Measurements from ENCODE around the gene EIF4G3. TPM values are rescaled to one million over a fixed set of nuclear protein-coding genes. Genes with fewer than 3 reads are reported as not detected.
"Not testable (repeated sequence)": the region's sequence is repeated elsewhere in the genome, so short reads cannot be mapped to it uniquely, and the experiment has no call there.

The EIF4G3 gene
- total RNA-seq, 1 donor from 2014 or later: 50.5 TPM

DNA sequence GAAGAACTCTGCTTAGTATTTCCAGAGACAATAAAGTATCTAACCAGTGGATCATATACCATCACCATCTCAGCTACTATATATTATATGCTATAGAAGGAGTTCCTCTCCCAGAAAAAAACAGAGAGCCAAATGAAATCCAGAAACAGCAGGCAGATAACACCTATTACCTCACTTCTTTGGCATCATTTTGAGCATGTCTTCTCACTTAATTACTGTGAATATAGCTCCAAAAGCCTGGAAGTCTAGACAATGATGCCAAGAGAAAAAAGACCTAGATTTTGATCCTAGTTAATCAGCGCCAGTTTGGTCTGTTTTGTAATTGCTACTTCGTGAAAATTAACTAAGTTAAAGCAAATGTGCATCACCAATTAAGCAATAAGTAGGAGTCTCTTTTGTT lies 131.3 kb downstream of the EIF4G3 start:
- FAIRE-seq (no peak), DNase-seq (ENCODE audit: low spot score in 2 of 2) (no peak)

DNA sequence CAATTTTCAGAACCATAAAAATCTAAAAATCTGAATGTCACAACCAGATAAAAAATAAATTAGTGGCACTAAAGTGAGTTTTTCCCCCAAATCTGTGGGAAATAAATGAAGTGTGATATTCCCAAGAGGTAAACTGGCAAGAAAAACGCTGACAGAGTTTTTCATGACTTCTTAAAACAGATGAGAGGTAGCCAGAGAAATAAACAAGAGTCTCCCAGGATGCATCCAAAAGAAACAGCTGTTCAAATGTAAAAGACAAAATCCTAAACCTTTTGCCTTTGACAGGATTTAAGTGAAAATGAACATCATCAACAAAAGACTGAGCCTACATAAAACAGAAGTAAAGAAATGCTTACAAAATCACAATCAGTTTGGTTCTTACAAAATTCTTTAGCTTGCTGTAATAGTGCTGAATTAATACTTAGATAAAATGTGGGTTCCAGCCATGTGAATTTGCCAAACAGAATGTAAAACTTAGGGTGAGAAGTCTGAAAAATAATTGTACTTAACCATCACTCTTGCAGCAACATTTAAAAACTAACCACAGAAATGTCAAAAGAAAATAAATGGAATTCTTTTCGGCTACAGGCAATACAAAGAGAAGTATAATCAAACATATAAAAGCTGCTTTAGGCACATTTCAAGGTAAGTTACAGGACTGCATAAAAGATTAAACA lies 133.6 kb downstream of the EIF4G3 start:
- no peak for FAIRE-seq
- DNase-seq (ENCODE audit: low spot score in 2 of 2): no peak

DNA sequence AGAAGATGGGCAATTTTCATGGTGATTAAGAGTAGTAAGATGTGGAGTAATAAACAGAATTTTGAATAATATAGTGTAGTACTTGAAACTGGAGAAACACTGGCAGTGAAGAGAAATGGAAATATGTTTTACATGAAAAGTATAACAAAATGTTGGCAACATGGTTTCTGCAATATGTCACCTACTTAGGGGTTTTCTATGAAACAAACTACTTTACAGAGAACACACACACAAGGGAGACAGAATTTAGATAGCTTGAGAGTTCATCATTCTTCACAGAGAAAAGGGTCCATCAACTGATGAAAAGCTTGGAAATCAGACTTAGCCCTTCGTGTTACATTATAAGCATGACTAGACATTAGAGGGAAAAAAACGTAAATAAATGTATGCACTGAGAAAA lies 135.2 kb downstream of the EIF4G3 start:
- DNase-seq (ENCODE audit: low spot score in 2 of 2): no peak

DNA sequence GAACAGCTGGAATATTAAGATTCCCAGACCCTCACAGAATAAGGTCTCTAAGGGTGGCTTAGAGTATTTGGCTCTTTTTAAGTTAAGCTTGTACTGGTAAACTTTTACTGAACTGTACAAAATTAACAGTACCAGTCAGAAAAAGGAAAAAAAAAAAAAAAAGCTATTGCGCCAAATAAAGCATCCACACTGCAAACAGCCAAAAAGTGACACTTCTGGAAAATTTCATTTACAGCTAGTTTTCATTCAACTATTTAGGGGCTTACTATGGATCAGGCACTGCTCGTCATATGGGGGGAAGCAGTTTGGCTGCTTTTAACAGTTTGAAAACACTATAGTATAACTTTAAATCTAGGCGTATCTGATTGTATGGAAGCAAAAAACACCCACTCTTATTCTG lies 139.6 kb downstream of the EIF4G3 start:
- FAIRE-seq: no peak
- DNase-seq (ENCODE audit: low spot score in 2 of 2): no peak

More for the DNA sequence above, 135.2 kb downstream of the EIF4G3 start:
- no peak for FAIRE-seq

DNA sequence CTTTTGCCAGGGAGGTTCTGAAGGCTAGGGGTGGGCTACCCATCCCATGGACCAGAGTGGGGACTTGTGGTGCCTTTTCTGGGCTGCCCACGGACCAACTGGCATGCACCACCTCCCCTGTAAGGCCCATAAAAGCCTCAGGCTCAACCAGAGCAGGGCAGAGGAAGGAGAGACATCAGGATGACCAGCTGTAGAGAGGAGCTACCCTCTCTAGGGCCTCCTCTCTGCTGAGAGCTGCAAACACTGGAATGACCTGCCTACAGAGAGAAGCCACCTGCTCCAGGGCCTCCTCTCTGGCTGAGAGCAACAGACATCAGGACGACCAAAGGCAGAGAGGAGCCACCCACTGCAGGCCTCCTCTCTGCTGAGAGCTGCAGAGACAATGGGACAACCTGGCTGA lies 140.9 kb downstream of the EIF4G3 start:
- no peak for FAIRE-seq
- DNase-seq (ENCODE audit: low spot score in 2 of 2): no peak

DNA sequence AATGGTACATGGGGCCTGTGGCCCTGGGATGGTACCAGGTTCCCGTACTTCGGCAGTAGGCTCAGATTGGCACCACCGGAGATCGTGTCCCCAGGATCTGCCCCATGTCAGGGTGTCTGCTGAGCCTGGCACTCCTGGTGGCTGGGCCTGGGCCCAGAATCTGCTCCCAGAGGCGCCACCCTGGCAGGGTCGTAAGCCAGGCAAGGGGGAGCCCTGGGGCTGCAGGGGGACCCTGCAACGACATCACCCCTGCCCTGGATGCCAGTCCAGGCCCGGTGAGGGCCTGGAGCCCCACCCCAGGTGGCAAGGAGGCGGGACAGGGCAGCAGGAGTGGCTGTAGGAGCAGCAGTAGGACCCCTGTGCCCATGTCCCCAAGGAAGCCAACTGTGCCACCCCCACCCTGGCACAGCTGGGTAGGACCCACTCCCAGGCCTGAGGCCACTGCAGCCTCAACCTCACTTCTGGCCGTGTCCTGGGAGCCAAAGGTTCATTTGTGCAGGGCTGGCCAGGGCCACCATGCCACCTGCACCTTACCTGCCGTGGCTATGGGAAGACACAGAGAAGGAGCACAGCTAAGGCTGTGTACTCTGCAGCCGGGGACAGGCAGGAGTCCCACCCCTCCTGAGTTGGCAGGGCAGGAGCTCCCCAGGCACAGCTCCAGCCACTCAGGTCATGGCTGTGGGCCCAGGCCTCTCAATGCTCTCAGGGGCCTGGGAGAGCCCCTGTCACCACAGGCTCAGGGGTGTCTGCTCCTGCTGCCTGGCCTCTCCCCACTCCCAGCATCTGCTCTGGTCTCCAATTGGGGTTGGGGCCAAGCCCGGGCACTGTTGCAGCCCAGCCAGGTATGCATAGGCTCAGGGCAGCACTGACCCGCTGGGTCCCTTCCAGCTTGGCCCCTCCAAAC lies 141.7 kb downstream of the EIF4G3 start:
- no peak for FAIRE-seq
- no peak for DNase-seq (ENCODE audit: low spot score in 2 of 2)

DNA sequence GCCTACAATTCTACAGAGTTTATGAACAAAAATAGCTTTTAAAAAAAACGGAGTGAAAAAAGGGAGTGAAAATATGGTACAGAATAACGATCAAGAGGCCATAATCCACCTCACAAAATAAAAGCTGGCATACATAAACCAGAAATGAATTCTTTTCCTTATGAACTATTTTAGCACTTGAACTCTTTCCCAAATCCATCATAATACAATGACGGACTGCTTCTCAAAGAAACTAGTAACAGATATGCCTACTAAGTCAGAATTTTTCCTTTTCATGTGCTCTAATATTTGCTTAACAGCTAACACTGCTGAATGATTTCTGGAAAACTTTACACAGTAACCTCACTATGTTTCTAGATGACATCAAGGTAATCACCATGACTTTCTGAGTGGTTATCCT lies 144.0 kb downstream of the EIF4G3 start:
- DNase-seq (ENCODE audit: low spot score in 2 of 2): no peak
- no peak for FAIRE-seq

DNA sequence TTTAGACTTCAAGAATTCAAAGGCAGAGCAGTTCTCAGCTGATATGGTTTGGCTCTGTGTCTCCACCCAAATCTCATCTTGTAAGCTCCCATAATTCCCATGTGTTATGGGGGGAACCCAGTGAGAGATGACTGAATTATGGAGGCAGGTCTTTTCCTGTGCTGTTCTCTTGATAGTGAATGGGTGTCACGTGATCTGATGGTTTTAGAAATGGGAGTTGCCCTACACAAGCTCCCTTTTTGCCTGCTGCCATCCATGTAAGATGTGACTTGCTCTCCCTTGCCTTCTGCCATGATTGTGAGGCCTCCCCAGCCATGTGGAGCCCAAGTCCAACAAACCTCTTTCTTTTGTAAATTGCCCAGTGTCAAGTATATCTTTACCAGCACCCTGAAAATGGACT lies 146.5 kb downstream of the EIF4G3 start:
- DNase-seq (ENCODE audit: low spot score in 2 of 2): no peak

DNA sequence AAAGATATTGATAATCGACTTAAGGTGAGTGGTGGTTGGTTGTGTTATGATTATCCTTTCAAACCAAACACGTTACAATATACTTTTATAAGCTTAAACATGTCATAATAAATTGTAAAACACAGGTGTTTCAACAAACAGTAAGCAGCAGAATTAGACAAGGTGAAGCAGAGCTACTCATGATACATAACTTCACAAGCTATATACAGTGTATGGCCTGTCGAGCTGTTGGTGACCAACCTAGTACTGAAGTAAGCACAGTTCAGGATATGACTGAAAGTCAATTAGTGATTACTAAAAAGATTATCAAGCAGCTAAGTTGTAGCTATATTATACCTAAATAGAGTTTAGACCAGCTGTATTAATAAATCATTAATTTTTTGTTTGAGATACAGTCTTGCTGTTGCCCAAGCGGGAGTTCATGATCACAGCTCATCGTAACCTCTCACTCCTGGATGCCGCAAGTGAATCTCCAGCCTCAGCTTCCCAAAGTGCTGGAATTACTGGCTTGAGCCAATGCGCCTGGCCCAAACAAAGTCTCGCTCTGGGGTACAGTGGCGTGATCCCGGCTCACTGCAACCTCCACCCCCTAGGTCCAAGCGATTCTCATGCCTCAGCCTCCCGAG lies 148.1 kb downstream of the EIF4G3 start:
- FAIRE-seq (no peak), DNase-seq (ENCODE audit: low spot score in 2 of 2) (no peak)

More for the DNA sequence above, 146.5 kb downstream of the EIF4G3 start:
- no peak for FAIRE-seq

DNA sequence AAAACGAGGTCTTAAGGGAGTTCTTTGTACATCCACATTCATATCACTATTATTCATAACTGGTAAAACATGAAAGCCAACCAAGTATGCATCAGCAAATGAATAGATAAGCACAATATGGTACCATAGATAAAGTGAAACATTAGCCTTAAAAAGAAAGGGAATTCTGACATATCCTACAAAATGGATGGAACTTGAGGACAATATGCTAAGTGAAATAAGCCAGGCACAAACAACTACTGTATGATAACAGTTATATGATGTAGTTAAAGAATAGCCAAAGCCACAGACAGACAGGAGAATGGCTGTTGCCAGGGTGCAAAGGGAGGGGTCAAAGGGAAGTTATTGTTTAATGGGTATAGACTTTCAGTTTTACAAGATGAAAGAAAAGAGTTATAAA lies 148.9 kb downstream of the EIF4G3 start:
- no peak for DNase-seq (ENCODE audit: low spot score in 2 of 2)
- FAIRE-seq: no peak

DNA sequence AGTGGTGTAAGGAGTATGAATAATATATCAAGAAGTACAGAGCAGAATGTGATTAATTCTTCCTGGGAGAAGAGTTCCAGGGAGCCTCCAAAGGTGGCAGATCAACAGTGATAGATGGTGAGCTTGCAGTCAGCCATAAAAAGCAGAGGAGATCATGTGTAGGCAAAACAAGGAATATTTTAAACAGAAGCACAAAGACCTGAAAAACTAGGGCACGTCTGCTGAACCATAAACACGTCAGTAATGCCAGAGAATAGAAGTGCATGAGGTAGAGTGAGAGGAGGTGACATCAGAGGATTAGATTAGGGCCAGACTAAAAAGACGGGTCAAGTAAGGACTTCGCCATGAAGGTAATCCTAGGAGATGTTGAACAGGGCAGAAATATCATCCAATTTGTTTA lies 151.8 kb downstream of the EIF4G3 start:
- no peak for DNase-seq (ENCODE audit: low spot score in 2 of 2)
- FAIRE-seq: no peak

DNA sequence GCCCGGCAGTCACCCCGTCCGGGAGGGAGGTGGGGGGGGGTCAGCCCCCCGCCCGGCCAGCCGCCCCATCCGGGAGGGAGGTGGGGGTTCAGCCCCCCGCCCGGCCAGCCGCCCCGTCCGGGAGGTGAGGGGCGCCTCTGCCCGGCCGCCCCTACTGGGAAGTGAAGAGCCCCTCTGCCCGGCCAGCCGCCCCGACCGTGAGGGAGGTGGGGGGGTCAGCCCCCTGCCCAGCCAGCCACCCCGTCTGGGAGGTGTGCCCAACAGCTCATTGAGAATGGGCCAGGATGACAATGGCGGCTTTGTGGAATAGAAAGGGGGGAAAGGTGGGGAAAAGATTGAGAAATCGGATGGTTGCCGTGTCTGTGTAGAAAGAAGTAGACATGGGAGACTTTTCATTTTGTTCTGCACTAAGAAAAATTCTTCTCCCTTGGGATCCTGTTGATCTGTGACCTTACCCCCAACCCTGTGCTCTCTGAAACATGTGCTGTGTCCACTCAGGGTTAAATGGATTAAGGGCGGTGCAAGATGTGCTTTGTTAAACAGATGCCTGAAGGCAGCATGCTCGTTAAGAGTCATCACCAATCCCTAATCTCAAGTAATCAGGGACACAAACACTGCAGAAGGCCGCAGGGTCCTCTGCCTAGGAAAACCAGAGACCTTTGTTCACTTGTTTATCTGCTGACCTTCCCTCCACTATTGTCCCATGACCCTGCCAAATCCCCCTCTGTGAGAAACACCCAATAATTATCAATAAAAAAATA lies 152.4 kb downstream of the EIF4G3 start:
- DNase-seq (ENCODE audit: low spot score in 2 of 2); FAIRE-seq: not testable (repeated sequence)

DNA sequence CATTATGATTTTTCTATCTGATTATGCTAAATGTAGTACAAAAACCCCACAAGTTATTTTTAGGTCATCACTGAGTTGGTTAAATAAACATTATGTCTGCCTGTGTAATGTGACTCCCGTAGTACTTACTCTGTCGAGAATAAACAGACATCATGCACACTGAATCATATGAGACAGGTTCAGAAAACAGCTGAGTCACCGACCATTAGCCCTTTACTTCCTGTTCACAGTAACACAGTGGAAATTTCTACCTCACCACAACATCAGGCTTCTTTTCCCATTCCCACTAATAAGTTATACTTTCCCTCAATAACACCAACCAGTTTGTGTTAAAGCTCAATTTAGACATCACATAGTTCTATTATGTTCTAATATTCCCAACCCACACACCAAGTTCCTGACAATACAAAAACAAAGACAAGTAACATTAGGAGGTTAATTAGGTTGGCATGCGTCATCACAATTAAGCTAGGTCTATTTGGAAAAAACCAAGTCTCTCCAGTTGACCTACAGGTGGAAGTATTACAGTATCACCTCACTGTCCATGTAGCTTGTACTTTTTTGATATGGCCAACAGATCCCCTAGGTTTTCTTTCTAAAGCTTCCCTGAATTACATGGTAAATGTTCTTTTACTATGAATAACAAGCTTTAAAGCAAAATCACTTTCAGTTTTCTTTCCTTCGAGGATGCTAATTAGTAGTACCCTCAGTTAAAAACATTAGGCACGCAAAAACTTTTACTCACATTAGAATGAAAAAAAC lies 154.2 kb downstream of the EIF4G3 start:
- DNase-seq (ENCODE audit: low spot score in 2 of 2) (peak; percentile 34 to 57), FAIRE-seq (no peak)

DNA sequence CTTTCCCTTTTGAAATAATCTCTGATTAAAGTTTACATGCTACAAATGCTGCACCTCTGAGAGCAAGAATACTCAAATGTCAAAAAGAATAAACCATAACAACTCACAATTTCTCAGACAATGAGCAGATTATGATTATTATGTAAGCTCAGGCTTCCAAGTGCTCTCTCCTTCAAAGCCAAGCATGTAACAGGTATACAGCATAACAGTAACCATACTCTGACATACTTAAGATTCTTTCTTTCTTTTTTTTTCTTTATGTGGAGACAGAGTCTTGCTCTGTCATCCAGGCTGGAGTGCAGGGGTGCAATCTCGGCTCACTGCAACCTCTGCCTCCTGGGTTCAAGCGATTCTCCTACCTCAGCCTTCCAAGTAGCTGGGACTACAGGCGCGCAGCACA lies 155.4 kb downstream of the EIF4G3 start:
- no peak for FAIRE-seq
- no peak for DNase-seq (ENCODE audit: low spot score in 2 of 2)

DNA sequence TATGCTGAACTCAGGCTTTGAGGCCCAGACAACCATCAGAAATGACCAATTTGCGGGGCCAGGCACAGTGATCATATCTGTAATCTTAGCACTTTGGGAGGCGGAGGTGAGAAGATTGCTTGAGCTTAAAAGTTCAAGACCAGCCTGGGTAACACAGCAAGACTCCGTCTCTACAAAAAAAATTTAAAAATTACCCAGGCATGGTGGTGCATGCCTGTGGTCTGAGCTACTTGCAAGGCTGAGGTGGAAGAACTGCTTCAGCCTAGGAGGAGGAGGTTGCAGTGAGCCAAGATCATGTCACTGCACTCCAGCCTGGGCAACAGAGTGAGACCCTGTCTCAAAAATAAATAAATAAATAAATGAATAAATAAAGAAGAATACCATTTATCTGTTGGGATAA lies 156.5 kb downstream of the EIF4G3 start:
- DNase-seq (ENCODE audit: low spot score in 2 of 2): no peak
- no peak for FAIRE-seq

DNA sequence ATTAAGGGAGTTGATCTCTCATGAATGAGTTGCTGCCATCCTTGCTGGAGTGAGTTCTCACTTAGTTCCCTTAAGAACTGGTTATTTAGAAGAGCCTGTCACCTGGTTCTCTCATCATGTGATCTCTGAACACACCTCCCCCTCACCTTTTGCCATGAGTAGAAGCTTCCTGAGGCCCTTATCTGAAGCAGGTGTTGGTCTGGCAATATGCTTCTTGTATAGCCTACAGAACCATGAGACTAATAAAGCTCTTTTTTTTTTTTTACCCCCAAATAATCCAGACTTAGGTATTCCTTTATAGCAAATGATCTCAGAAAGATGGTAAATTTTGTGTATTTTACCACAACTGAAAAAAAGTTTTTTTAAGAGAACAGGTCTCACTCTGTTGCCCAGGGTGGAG lies 158.0 kb downstream of the EIF4G3 start:
- FAIRE-seq (no peak), DNase-seq (ENCODE audit: low spot score in 2 of 2) (no peak)

DNA sequence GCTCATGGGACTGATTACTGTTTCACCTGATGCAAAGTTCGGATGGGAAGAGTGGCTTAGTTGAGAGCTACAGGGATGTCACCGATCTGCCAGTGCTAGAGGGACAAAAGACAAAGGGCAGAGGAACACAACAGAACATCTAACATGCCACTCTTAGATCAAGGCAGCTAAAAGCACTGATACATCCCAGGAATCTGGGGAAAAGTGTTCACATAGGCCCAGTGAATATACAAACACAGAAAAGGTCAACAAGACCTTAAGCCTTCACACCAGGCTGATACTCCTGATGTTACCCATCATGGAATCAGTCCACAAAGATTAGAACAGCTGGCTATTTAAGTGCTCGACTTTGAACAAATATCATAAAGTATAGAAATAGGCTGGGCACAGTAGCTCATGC lies 163.2 kb downstream of the EIF4G3 start:
- DNase-seq (ENCODE audit: low spot score in 2 of 2) (no peak), FAIRE-seq (no peak)

DNA sequence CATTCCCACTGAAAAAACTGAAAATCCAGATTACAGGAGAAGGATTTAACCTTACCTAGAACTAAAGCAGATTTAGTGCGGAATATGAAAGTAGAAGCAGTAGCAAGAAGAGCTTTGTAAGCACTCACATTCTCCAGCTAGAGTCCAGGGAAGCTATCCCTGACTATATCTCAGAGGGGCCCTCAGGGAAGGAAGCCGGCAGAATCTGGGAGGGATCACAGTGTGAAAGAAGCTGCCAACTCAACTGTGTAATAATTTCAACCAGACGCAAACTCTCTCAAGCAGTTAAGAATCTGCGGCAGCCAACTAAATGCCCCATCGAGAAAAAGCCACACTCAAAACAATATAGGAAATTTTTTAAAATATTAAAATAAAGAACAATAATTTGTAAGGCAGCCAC lies 163.8 kb downstream of the EIF4G3 start:
- DNase-seq (ENCODE audit: low spot score in 2 of 2) (no peak), FAIRE-seq (no peak)

DNA sequence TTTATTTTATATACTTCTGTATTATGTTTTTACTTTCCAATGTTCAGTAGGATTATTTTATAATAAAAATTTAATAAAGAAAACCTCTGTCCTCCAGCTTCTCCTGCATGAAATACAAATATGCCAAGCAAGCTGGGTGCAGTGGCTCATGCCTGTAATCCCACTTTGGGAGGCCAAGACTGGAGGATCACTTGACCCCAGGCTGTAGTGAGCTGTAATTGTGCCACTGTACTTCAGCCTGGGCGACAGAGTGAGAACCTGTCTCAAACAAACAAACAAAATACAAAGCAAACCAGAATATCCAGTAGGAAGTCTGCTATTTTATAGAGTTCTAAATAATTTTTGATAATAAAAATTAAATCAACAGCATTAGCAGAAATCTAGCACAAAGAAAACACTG lies 168.8 kb downstream of the EIF4G3 start:
- DNase-seq (ENCODE audit: low spot score in 2 of 2) (no peak), FAIRE-seq (no peak)

Measured in frontal cortex (tissue), 4 donors.